HEK293T (cell line): ENCODE measurements around the gene SEZ6.

ENCODE experiments used
- CTCF ChIA-PET: fragments of 350-600 bp; formaldehyde crosslinking; extraction: SDS; loops from one replicate; lab custom pipeline; 2021; ENCODE audit warnings: antibody characterized with exemption, inconsistent platforms; lab: Yijun Ruan, JAX
- POLR2A ChIA-PET: fragments of 350-600 bp; formaldehyde crosslinking; extraction: SDS; loops from one replicate; lab custom pipeline; 2020; ENCODE audit warnings: antibody characterized with exemption, inconsistent platforms; lab: Yijun Ruan, JAX
- DNase-seq: peaks from one replicate; pipeline ENCODE4 v3.0.0; 2012; ENCODE audit warnings: mixed read lengths; ENCODE audit errors: extremely low spot score
- ARNT ChIP-seq: fragments of 450-650 bp; IDR thresholded peaks from 2 replicates; pipeline ENCODE4 v1.6.1; 2017; ENCODE audit warnings: mild to moderate bottlenecking
- BHLHE40 ChIP-seq: fragments of 450-650 bp; IDR thresholded peaks from 2 replicates; pipeline ENCODE4 v1.6.1; 2016; ENCODE audit warnings: mild to moderate bottlenecking, moderate library complexity, borderline replicate concordance
- ELF4 ChIP-seq: fragments of 450-650 bp; IDR thresholded peaks from 2 replicates; pipeline ENCODE4 v1.6.1; 2017; ENCODE audit warnings: antibody characterized with exemption
- FOXA1 ChIP-seq: fragments of 450-650 bp; IDR thresholded peaks from 2 replicates; pipeline ENCODE4 v1.6.1; 2016; ENCODE audit warnings: mild to moderate bottlenecking
- FOXK2 ChIP-seq: fragments of 450-650 bp; IDR thresholded peaks from 2 replicates; pipeline ENCODE4 v1.6.1; 2016; ENCODE audit warnings: mild to moderate bottlenecking
- FOXM1 ChIP-seq: fragments of 450-650 bp; IDR thresholded peaks from 2 replicates; pipeline ENCODE4 v1.6.1; 2017; ENCODE audit warnings: mild to moderate bottlenecking, borderline replicate concordance
- HDGF ChIP-seq: fragments of 450-650 bp; IDR thresholded peaks from 2 replicates; pipeline ENCODE4 v1.6.1; 2017; ENCODE audit warnings: antibody characterized with exemption, borderline replicate concordance
- L3MBTL2 ChIP-seq: fragments of 450-650 bp; conservative IDR thresholded peaks from 2 replicates; pipeline ENCODE4 v1.6.1; 2016; ENCODE audit warnings: mild to moderate bottlenecking
- LEF1 ChIP-seq: fragments of 450-650 bp; IDR thresholded peaks from 2 replicates; pipeline ENCODE4 v1.6.1; 2017; ENCODE audit warnings: mild to moderate bottlenecking, borderline replicate concordance
- NFRKB ChIP-seq: fragments of 450-650 bp; IDR thresholded peaks from 2 replicates; pipeline ENCODE4 v1.6.1; 2016; ENCODE audit warnings: mild to moderate bottlenecking, moderate library complexity
- SP1 ChIP-seq: fragments of 450-650 bp; IDR thresholded peaks from 2 replicates; pipeline ENCODE4 v1.6.1; 2017
- SUZ12 ChIP-seq: fragments of 450-650 bp; IDR thresholded peaks from 2 replicates; pipeline ENCODE4 v1.6.1; 2016; ENCODE audit warnings: mild to moderate bottlenecking
- TARDBP ChIP-seq: fragments of 450-650 bp; IDR thresholded peaks from 2 replicates; pipeline ENCODE4 v1.6.1; 2016

SEZ6 gene

DNA sequence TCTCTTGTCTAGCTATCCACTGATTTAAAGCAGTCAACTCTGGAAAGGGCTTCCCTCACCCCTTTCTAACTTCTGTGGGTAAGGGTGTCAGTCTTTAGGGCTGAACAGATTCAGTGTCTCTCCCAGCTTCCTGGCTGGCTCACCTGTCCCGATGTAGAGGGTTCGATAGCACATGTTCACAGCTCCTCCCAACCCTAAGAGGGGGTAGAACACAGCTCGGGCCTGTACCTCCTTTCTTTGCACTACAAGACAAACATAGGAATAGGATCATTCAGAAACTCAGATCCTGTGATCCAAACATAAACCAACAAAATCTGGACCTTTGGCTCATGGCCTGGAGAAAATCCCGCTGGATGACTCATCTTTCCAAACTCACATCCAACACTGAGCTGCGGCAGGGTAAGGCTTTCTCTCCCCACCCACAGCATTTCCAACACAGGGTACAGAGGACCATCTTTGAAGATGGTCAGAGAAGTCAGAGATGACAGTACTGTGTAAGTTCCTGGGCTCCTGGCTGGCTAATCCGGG is 97.1 kb downstream of the SEZ6 start:
- POLR2A ChIA-PET = interaction anchor here (0.8 to 2.4 kb wide), 4 partner anchors 41 to 182 kb away, joined by 3 to 16 read pairs (median 5); partner anchors contain the start of genes FAM222B, PHF12 and TLCD1
- no peak for DNase-seq
- no peak for TF ChIP-seq ARNT
- CTCF ChIA-PET = interaction anchor here (0.5 to 1.1 kb wide), 3 partner anchors 11 to 135 kb away, joined by 4 to 5 read pairs (median 4); partner anchors contain the start of gene FLOT2

DNA sequence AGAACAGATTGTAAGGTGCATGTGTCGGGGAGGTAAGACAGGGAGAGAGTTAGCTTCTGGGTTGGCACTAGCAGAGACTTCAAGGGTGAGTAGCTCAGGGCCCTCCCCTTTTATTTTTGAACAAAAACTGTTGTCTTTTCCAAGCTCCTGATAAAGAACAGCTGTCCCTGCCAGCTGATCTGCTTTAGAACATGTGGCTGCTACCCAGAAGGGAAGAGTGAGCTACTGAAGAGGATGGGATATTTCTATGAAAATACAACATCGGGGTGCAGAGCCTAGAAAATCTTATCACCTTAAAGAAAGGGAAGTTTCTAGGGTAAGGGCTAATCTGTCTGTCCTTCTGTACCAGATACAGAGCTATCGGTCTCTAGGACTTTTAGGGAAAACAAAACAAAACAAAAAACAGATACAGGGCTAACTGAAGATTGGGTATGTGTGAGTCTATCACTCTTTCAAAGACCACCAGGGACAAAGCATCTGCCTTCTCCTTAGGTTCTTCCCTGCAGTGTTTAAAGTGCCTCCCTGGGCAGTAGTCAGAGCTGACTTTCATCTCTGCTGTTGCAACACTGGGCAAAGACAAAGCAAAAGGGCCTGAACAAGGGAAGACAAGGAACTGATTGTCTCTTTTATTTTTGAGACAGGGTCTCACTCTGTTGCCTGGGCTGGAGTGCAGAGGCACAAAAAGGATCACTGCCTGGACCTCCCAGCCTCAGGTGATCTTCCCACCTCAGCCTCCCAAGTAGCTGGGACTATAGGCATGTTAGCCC is 97.9 kb downstream of the SEZ6 start:
- CTCF ChIA-PET = interaction anchor here (0.6 to 1.2 kb wide), 5 partner anchors 10 to 509 kb away, joined by 3 to 8 read pairs (median 5); partner anchors contain the start of genes FLOT2 and TLCD1
- POLR2A ChIA-PET = interaction anchor here (0.8 to 2.4 kb wide), 5 partner anchors 42 to 188 kb away, joined by 3 to 16 read pairs (median 4); partner anchors contain the start of genes FAM222B, PHF12 and TLCD1
- no peak for DNase-seq
- TF ChIP-seq L3MBTL2 = no peak
- no peak for TF ChIP-seq FOXM1
- no peak for TF ChIP-seq LEF1
- no peak for TF ChIP-seq SUZ12
- TF ChIP-seq FOXK2 = no peak
- TF ChIP-seq ELF4 = no peak
- no peak for TF ChIP-seq SP1
- TF ChIP-seq BHLHE40 = no peak

DNA sequence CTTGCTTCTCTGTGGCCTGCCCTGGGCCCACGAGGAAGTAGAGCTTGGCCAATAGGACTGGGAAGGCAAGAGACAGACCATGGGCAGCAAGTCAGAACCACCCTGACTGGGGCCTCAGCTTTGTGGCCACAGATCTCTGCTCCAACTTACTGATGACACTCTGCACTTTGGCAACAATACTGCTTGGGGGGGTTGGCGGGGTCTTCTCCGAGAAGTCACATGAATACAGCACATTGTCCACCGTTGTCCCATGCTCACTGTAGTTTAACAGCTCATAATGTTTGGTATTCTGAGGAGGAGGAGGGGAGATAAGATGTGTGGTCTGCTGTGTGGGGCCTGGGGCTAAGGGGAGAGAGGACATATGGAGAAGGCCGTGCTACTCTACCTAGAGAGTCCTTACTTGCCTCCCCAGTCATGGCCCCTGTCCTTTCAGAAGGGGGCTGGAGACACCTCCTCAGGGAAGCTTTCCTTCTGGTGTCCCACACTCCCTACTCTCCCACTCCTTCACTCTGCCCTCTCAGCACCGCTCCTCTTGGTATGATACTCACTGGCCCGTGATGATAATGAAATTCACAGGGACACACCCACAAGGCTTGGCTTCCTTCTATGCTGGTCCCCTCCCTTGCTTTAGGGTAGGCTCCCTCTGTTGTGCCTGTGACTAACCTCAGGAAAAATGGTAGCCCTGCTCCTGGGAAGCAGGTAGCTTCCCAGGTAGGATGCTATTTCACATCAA is 99.0 kb downstream of the SEZ6 start:
- POLR2A ChIA-PET = interaction anchor here (2.1 to 2.4 kb wide), 2 partner anchors 45 to 180 kb away, joined by 7 to 16 read pairs; partner anchors contain the start of genes PHF12 and TLCD1
- DNase-seq = no peak
- CTCF ChIA-PET = interaction anchor here (0.7 to 1.3 kb wide), 3 partner anchors 47 to 180 kb away, joined by 3 to 5 read pairs (median 4); partner anchors contain the start of gene TLCD1
- no peak for TF ChIP-seq TARDBP
- TF ChIP-seq HDGF = no peak
- TF ChIP-seq FOXK2 = no peak
- TF ChIP-seq FOXA1 = no peak
- TF ChIP-seq L3MBTL2 = no peak
- TF ChIP-seq BHLHE40 = no peak
- no peak for TF ChIP-seq SUZ12
- TF ChIP-seq FOXM1 = no peak
- TF ChIP-seq NFRKB = no peak

DNA sequence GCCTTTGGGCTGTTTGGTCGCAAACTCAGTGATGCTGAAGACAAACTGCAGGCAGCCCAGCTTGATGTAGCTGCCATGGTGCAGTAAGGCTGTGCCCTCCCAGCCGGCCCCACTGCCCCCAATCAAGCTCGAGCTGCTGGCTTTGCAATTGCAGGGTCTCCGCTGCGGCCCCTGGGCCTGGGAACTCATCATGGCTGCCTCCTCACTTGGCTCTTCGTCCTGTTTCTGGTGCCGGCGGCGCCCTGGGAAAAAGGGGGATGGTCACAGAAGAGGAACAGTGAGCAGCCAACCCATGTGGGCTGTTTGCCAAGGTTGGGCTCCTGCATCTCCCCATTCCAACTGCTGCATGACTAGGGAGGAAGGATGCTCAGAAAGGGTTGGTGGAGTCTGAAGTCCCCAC is 99.6 kb downstream of the SEZ6 start:
- TF ChIP-seq FOXK2 (no peak), LEF1 (no peak)
- POLR2A ChIA-PET = interaction anchor here (2.1 kb wide), 1 partner anchor 46 kb away, joined by 7 read pairs; the partner anchor contains the start of gene PHF12
- DNase-seq = no peak
- CTCF ChIA-PET = interaction anchor here (0.7 to 1.3 kb wide), 2 partner anchors 47 to 179 kb away, joined by 3 to 4 read pairs; no protein-coding TSS in a partner anchor
